Stimulated activated CD8-positive, alpha-beta memory T cell treated with anti-CD3 and anti-CD28 coated beads, Interleukin-2, amount 100 ng/mL, for 1 hour (primary cell): ENCODE results near the gene ABCA4.

ENCODE experiments used
- DNase-seq, 2 donors: peaks; one replicate each; pipeline ENCODE4 v3.0.0-alpha.2; 2020; ENCODE audit warnings: low read depth in 2 of 2

The ABCA4 gene

GRCh38 chr1:94083681-94084080 is 37.3 kb downstream of the ABCA4 start:
- no peak for DNase-seq

- no peak for DNase-seq
Observed at GRCh38 chr1:94081566-94082344, 39.2 kb downstream of the ABCA4 start.

GRCh38 chr1:94079989-94080388 is 41.0 kb downstream of the ABCA4 start:
- no peak for DNase-seq

- no peak for DNase-seq
Observed at GRCh38 chr1:94079080-94079940, 41.6 kb downstream of the ABCA4 start.

- no peak for DNase-seq
Observed at GRCh38 chr1:94072840-94073522, 48.0 kb downstream of the ABCA4 start.

GRCh38 chr1:94071976-94072375 is 49.0 kb downstream of the ABCA4 start:
- DNase-seq = no peak

GRCh38 chr1:94071391-94071790 is 49.6 kb downstream of the ABCA4 start:
- no peak for DNase-seq

- DNase-seq = no peak
Observed at GRCh38 chr1:94070865-94071264, 50.1 kb downstream of the ABCA4 start.

GRCh38 chr1:94069919-94070285 is 51.0 kb downstream of the ABCA4 start:
- no peak for DNase-seq

- no peak for DNase-seq
Observed at GRCh38 chr1:94068999-94069918, 51.7 kb downstream of the ABCA4 start.

- DNase-seq = no peak
Observed at GRCh38 chr1:94068096-94068998, 52.6 kb downstream of the ABCA4 start.

GRCh38 chr1:94067196-94067595 is 53.8 kb downstream of the ABCA4 start:
- no peak for DNase-seq

GRCh38 chr1:94063379-94063778 is 57.6 kb downstream of the ABCA4 start:
- no peak for DNase-seq

GRCh38 chr1:94061513-94062443 is 59.2 kb downstream of the ABCA4 start:
- DNase-seq = no peak

GRCh38 chr1:94060720-94061119 is 60.2 kb downstream of the ABCA4 start:
- DNase-seq = no peak

GRCh38 chr1:94058766-94059165 is 62.2 kb downstream of the ABCA4 start:
- DNase-seq = no peak

GRCh38 chr1:94056996-94057395 is 64.0 kb downstream of the ABCA4 start:
- no peak for DNase-seq

GRCh38 chr1:94056171-94056570 is 64.8 kb downstream of the ABCA4 start:
- no peak for DNase-seq

- DNase-seq = no peak
Observed at GRCh38 chr1:94055459-94056122, 65.4 kb downstream of the ABCA4 start.
